ENCODE data around the gene HOXB7.

DNA sequence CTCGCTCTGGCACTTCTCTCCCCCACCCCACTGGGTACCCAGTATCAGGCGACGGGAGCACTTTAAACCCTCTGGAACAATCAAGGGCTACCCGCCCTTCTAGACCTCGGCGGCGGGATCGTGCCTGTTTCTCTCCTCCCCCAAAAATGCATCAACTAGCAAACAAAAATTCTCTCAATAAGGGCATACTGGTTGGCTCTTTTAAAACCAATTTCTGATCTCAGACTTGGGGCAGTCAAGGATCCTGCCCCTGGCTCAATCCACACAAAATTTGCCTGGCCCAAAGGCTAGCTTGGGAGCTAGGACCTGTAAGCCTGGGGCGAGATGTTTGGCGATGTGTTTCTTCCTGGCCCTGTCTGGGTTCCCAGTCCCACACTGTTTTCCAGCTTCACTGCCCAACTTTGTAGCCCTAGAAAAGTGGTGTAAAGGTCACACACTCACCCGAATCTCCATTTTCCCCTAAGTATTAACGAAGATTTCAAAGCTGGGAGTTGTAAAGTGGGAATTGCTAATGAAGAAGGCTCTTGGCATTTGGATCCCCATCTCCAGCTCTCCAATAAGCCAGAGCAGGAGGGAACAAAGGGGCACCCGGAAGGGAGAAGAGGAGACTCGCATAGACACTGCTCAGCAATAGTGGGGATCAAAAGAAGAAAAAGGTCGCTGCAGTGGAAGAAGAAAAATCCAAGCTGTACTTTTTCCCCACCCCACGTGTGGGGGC, 51.5 kb downstream of the HOXB7 start:
- TF ChIP-seq POLR2A (IDR thresholded peaks at IDR 0.05; ENCODE audit: low read length): no peak
- TF ChIP-seq GATA1 (IDR thresholded peaks at IDR 0.05; ENCODE audit: low read depth, low read length): no peak
